ENCODE data around the gene PNLIPRP2. TPM values are rescaled to one million over a fixed set of nuclear protein-coding genes. Genes with fewer than 3 reads are reported as not detected.

Gene PNLIPRP2
- polyA plus RNA-seq, 1 experiment, result not detected

DNA sequence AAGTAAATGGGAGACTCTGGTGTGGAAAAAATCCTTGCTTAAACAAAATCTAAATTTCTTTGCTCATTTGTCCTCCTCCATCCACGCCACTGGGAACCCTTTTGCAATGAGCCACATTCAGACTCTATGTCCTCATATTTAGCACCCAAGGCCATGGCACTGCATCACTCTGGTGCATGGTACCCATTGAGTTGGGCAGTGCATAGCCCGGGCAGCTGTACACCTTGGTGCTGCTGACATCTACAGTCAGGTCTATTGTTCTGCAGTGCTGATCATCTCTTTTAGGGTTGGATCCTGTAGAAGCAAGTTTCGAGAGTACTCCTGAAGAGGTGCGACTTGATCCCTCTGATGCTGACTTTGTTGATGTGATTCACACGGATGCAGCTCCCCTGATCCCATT, 23.2 kb upstream of the PNLIPRP2 start:
- H3K27me3 ChIP-seq (ENCODE audit: control insufficient read depth, insufficient read depth, low read length), result no peaks in the 10 kb centered on the region
- no peak for DNase-seq (ENCODE audit: low read depth)
- TF ChIP-seq, protein P1, sequence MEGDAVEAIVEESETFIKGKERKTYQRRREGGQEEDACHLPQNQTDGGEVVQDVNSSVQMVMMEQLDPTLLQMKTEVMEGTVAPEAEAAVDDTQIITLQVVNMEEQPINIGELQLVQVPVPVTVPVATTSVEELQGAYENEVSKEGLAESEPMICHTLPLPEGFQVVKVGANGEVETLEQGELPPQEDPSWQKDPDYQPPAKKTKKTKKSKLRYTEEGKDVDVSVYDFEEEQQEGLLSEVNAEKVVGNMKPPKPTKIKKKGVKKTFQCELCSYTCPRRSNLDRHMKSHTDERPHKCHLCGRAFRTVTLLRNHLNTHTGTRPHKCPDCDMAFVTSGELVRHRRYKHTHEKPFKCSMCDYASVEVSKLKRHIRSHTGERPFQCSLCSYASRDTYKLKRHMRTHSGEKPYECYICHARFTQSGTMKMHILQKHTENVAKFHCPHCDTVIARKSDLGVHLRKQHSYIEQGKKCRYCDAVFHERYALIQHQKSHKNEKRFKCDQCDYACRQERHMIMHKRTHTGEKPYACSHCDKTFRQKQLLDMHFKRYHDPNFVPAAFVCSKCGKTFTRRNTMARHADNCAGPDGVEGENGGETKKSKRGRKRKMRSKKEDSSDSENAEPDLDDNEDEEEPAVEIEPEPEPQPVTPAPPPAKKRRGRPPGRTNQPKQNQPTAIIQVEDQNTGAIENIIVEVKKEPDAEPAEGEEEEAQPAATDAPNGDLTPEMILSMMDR (IDR thresholded peaks at IDR 0.05; ENCODE audit: insufficient read depth, low read depth, low read length), result no peak
- POLR2A ChIA-PET, result no interaction called here
- CTCF ChIA-PET, result no interaction called here
- H3K4me3 ChIP-seq (ENCODE audit: low read depth, low read length), result no peak overlapping the region
- H3K36me3 ChIP-seq (ENCODE audit: control insufficient read depth, insufficient read depth, low read length), result no peaks in the 10 kb centered on the region

DNA sequence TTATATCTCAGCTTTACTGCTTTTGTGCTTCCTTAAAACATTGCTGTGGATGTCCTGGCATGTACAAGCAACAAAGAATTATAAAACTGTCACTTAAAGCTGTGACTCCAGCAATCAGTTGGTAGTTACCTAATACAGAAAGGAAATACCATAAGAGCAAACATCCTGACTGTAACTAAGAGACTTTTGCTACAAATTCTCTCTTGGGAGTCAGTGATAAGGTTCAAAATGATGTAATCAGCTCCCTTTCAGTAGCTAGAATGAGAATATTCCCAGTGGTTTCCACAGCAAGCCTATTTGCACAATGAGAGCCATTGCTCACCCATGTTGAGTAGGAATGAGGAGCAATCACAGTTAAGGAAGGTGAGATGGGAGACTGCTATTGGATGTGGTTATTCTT, 22.4 kb upstream of the PNLIPRP2 start:
- CTCF ChIA-PET, result no interaction called here
- Histone ChIP-seq H3K36me3 (ENCODE audit: control insufficient read depth, insufficient read depth, low read length) (no peaks in the 10 kb centered on the region), H3K27me3 (ENCODE audit: control insufficient read depth, insufficient read depth, low read length) (no peaks in the 10 kb centered on the region), H3K4me3 (ENCODE audit: low read depth, low read length) (no peak overlapping the region)
- TF ChIP-seq, protein P1 (IDR thresholded peaks at IDR 0.05; ENCODE audit: insufficient read depth, low read depth, low read length), result no peak
- no peak for DNase-seq (ENCODE audit: low read depth)
- POLR2A ChIA-PET, result no interaction called here

DNA sequence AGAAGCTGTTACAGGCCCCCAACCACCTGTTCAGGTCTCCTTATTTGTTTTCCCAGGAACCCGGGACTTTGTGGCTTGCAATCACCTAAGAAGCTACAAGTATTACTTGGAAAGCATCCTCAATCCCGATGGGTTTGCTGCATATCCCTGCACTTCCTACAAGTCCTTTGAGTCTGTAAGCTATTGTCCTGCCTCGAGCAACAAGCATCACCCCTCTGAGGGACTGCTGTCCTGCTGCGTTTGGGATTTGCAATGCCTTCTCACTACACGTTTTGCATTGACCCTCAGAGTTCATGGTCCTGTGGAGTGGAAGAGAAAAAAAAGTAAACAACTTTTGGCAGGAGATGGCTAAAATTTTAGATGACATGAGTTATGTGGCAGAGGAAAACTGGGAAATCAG, 20.8 kb upstream of the PNLIPRP2 start:
- ChIA-PET CTCF (no interaction called here), POLR2A (no interaction called here)
- Histone ChIP-seq H3K36me3 (ENCODE audit: control insufficient read depth, insufficient read depth, low read length) (no peaks in the 10 kb centered on the region), H3K4me3 (ENCODE audit: low read depth, low read length) (no peak overlapping the region), H3K27me3 (ENCODE audit: control insufficient read depth, insufficient read depth, low read length) (no peaks in the 10 kb centered on the region)
- DNase-seq (ENCODE audit: low read depth), result no peak
- TF ChIP-seq, protein P1 (IDR thresholded peaks at IDR 0.05; ENCODE audit: insufficient read depth, low read depth, low read length), result no peak

DNA sequence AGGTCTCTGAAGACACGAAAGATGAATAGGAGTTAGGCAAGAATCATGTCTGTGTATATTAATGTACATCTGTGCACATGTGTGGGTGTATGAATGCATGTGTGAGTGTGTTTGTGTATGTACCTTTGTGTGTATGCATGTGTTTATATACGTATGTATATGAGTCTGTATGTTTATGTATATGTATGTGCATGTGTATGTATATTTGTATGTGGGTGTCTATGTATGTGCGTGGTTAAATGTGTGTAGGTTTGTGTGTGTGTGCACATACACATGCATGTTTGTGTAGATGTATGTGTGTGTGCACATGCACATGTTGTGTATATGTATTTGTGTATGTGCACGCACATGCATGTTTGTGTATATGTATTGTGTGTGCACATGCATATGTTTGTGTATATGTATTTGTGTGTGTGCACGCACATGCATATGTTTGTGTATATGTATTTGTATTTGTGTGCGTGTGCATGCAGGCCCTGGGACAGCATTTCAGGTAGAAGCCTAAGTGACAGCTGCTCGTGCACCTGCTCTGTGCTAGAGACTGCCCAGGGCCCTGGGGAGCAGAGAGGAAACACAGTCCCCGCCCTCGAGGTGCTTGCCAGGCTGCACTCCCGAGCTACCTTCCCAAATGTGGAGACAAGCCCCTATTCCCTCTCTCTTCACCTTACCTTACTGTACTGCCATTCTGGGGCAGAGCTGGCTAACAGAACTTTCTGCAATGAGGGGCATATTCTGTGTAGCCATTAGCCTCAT, 17.9 kb upstream of the PNLIPRP2 start:
- no peaks in the 10 kb centered on the region for H3K36me3 ChIP-seq (ENCODE audit: control insufficient read depth, insufficient read depth, low read length)
- CTCF ChIA-PET, result no interaction called here
- DNase-seq (ENCODE audit: low read depth), result no peak
- no peaks in the 10 kb centered on the region for H3K27me3 ChIP-seq (ENCODE audit: control insufficient read depth, insufficient read depth, low read length)
- TF ChIP-seq, protein P1 (IDR thresholded peaks at IDR 0.05; ENCODE audit: insufficient read depth, low read depth, low read length), result no peak
- POLR2A ChIA-PET, result no interaction called here
- no peak overlapping the region for H3K4me3 ChIP-seq (ENCODE audit: low read depth, low read length)

DNA sequence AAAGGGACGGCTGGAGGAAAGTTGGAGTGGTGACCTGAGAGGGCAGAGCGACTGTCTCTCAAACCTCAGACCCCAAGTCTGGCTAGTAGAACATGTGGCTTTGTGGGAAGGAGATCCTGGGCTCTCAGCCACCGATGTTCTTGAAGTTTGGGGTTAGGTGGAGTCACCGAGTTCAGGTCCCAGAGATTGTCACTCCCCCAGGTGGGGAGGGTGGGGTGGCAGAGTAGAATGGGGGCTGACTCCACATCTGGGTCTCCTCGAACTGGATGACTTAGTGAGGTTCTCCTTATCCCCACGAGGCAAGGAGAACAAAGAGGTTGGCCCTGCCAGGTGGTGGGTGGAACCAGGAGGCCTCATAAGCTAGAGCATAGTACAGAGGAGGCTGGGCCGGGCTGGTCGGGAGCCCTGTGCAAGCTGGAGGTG, 14.7 kb upstream of the PNLIPRP2 start:
- no peak for DNase-seq (ENCODE audit: low read depth)
- TF ChIP-seq, protein P1 (IDR thresholded peaks at IDR 0.05; ENCODE audit: insufficient read depth, low read depth, low read length), result no peak
- CTCF ChIA-PET, result no interaction called here
- no peaks in the 10 kb centered on the region for H3K27me3 ChIP-seq (ENCODE audit: control insufficient read depth, insufficient read depth, low read length)
- POLR2A ChIA-PET, result no interaction called here
- H3K4me3 ChIP-seq (ENCODE audit: low read depth, low read length), result no peak overlapping the region
- H3K36me3 ChIP-seq (ENCODE audit: control insufficient read depth, insufficient read depth, low read length), result no peaks in the 10 kb centered on the region

Measured in BJ (cell line).